HEK293 (cell line): Measurements from ENCODE around the gene PACRG.

ENCODE experiments used
- CTCF ChIA-PET: fragments of 350-600 bp; formaldehyde crosslinking; extraction: SDS; loops from one replicate; lab custom pipeline; 2021; ENCODE audit warnings: antibody characterized with exemption; lab: Yijun Ruan, JAX
- POLR2A ChIA-PET: fragments of 300-600 bp; formaldehyde crosslinking; extraction: SDS; loops from one replicate; lab custom pipeline; 2020; ENCODE audit warnings: antibody characterized with exemption, inconsistent platforms; lab: Yijun Ruan, JAX
- H3K27ac ChIP-seq: fragments of 200-500 bp; sonication (Bioruptor generic); 2 replicates; pipeline ENCODE4 v1.5.1; 2014; ENCODE audit warnings: low read depth, low read length, control low read depth, inconsistent platforms; ENCODE audit errors: extremely low read depth
- H3K36me3 ChIP-seq, 2 experiments: fragments of 200-500 bp in 1 of 2; sonication (Bioruptor generic) in 1 of 2; 1 replicate in 1 of 2; 2 replicates in 1 of 2; pipeline ENCODE4 v1.5.1; 2014 to 2017; ENCODE audit warnings: inconsistent platforms in 2 of 2, low read length in 2 of 2; ENCODE audit not compliant: control insufficient read depth in 2 of 2, insufficient read depth in 1 of 2
- H3K4me1 ChIP-seq: fragments of 200-500 bp; sonication (Bioruptor generic); 2 replicates; pipeline ENCODE4 v1.5.1; 2014; ENCODE audit warnings: mild to moderate bottlenecking, low read length, inconsistent platforms; ENCODE audit not compliant: control insufficient read depth, insufficient read depth
- H3K4me3 ChIP-seq: 2 replicates; pipeline ENCODE4 v1.5.1; 2011; ENCODE audit warnings: low read depth, mild to moderate bottlenecking, control low read depth, low read length, moderate library complexity
- H3K9me3 ChIP-seq: fragments of 200-500 bp; sonication (Bioruptor generic); 2 replicates; pipeline ENCODE4 v1.5.1; 2014; ENCODE audit warnings: low read depth, low read length, inconsistent platforms; ENCODE audit not compliant: control insufficient read depth, insufficient read depth
- BCL6B ChIP-seq: fragments of 450-650 bp; formaldehyde crosslinking; IDR thresholded peaks from 2 replicates; pipeline ENCODE4 v1.5.1; 2017; ENCODE audit warnings: missing biosample characterization, missing genetic modification characterization
- CTCF ChIP-seq: fragments of 450-650 bp; formaldehyde crosslinking; IDR thresholded peaks from 2 replicates; pipeline ENCODE4 v1.5.1; 2016; ENCODE audit warnings: missing biosample characterization, missing genetic modification characterization
- GLI2 ChIP-seq: fragments of 450-650 bp; formaldehyde crosslinking; IDR thresholded peaks from 2 replicates; pipeline ENCODE4; 2017; ENCODE audit warnings: missing biosample characterization, missing genetic modification characterization, low read depth, borderline replicate concordance
- HIC1 ChIP-seq: fragments of 450-650 bp; formaldehyde crosslinking; IDR thresholded peaks from 2 replicates; pipeline ENCODE4 v1.5.1; 2016; ENCODE audit warnings: missing biosample characterization, missing genetic modification characterization
- HOXA7 ChIP-seq: sonication (generic); formaldehyde crosslinking; IDR thresholded peaks from 2 replicates; pipeline ENCODE4 v1.8.1; 2022; ENCODE audit warnings: missing genetic modification reagents, borderline replicate concordance
- PRDM10 ChIP-seq: fragments of 450-650 bp; formaldehyde crosslinking; IDR thresholded peaks from 2 replicates; pipeline ENCODE4 v1.5.1; 2016; ENCODE audit warnings: missing biosample characterization, missing genetic modification characterization
- RBAK ChIP-seq: fragments of 450-650 bp; formaldehyde crosslinking; IDR thresholded peaks from 2 replicates; pipeline ENCODE4 v1.5.1; 2016; ENCODE audit warnings: missing biosample characterization, missing genetic modification characterization
- SCRT1 ChIP-seq: fragments of 450-650 bp; formaldehyde crosslinking; IDR thresholded peaks from 2 replicates; pipeline ENCODE4 v1.5.1; 2016; ENCODE audit warnings: missing biosample characterization, missing genetic modification characterization, borderline replicate concordance
- TRIM28 ChIP-seq: IDR thresholded peaks from 2 replicates; pipeline ENCODE4 v1.6.1; 2011; ENCODE audit warnings: low read length, control low read depth, borderline replicate concordance
- ZBTB11 ChIP-seq: fragments of 450-650 bp; formaldehyde crosslinking; conservative IDR thresholded peaks from 2 replicates; pipeline ENCODE4 v1.5.1; 2016; ENCODE audit warnings: low read depth, missing biosample characterization, missing genetic modification characterization
- ZNF132 ChIP-seq: fragments of 450-650 bp; formaldehyde crosslinking; IDR thresholded peaks from 2 replicates; pipeline ENCODE4 v1.5.1; 2017; ENCODE audit warnings: missing biosample characterization, missing genetic modification characterization, borderline replicate concordance
- ZNF140 ChIP-seq: fragments of 450-650 bp; formaldehyde crosslinking; IDR thresholded peaks from 2 replicates; pipeline ENCODE4 v1.5.1; 2016; ENCODE audit warnings: missing biosample characterization, missing genetic modification characterization
- ZNF239 ChIP-seq: fragments of 450-650 bp; formaldehyde crosslinking; IDR thresholded peaks from 2 replicates; pipeline ENCODE4 v1.5.1; 2016; ENCODE audit warnings: missing biosample characterization, missing genetic modification characterization
- ZNF335 ChIP-seq: fragments of 450-650 bp; formaldehyde crosslinking; conservative IDR thresholded peaks from 2 replicates; pipeline ENCODE4 v1.5.1; 2016; ENCODE audit warnings: missing biosample characterization, missing genetic modification characterization
- ZNF341 ChIP-seq: fragments of 450-650 bp; formaldehyde crosslinking; IDR thresholded peaks from 2 replicates; pipeline ENCODE4; 2016; ENCODE audit warnings: low read depth, missing biosample characterization, missing genetic modification characterization
- ZNF366 ChIP-seq: fragments of 450-650 bp; formaldehyde crosslinking; conservative IDR thresholded peaks from 2 replicates; pipeline ENCODE4 v1.5.1; 2016; ENCODE audit warnings: missing biosample characterization, missing genetic modification characterization
- ZNF37A ChIP-seq: fragments of 450-650 bp; IDR thresholded peaks from 2 replicates; pipeline ENCODE4 v1.5.1; 2018; ENCODE audit warnings: missing biosample characterization, missing genetic modification characterization
- ZNF416 ChIP-seq: fragments of 450-650 bp; formaldehyde crosslinking; IDR thresholded peaks from 2 replicates; pipeline ENCODE4 v1.5.1; 2016; ENCODE audit warnings: missing biosample characterization, missing genetic modification characterization
- ZNF423 ChIP-seq: fragments of 450-650 bp; formaldehyde crosslinking; IDR thresholded peaks from 2 replicates; pipeline ENCODE4 v1.5.1; 2016; ENCODE audit warnings: missing biosample characterization, missing genetic modification characterization
- ZNF473 ChIP-seq: fragments of 450-650 bp; formaldehyde crosslinking; IDR thresholded peaks from 2 replicates; pipeline ENCODE4 v1.5.1; 2017; ENCODE audit warnings: missing biosample characterization, missing genetic modification characterization
- ZNF600 ChIP-seq: fragments of 450-650 bp; formaldehyde crosslinking; IDR thresholded peaks from 2 replicates; pipeline ENCODE4 v1.5.1; 2016; ENCODE audit warnings: missing biosample characterization, missing genetic modification characterization
- ZNF792 ChIP-seq: fragments of 450-650 bp; formaldehyde crosslinking; IDR thresholded peaks from 2 replicates; pipeline ENCODE4 v1.5.1; 2016; ENCODE audit warnings: missing biosample characterization, missing genetic modification characterization
- ZNF830 ChIP-seq: fragments of 450-650 bp; IDR thresholded peaks from 2 replicates; pipeline ENCODE4 v1.5.0; 2018; ENCODE audit warnings: missing biosample characterization, missing genetic modification characterization, low read depth, mild to moderate bottlenecking, moderate library complexity

The PACRG gene

GRCh38 chr6:163345931-163346330 is 618.2 kb downstream of the PACRG start (continued):
- no peak for TF ChIP-seq ZNF416 (tag by site-specific recombination)
- TF ChIP-seq ZNF335 (tag by site-specific recombination), result no peak
- TF ChIP-seq RBAK (tag by site-specific recombination), result no peak
- TF ChIP-seq ZBTB11 (tag by site-specific recombination), result no peak

- H3K4me1 ChIP-seq, result no peaks in the 10 kb centered on the region
Observed at GRCh38 chr6:163346497-163346961, 618.8 kb downstream of the PACRG start.

More at GRCh38 chr6:163346497-163346961, 618.8 kb downstream of the PACRG start:
- H3K36me3 ChIP-seq, result no peaks in the 10 kb centered on the region
- no peaks in the 10 kb centered on the region for H3K9me3 ChIP-seq
- TF ChIP-seq HOXA7, result no peak
- no peak for TF ChIP-seq ZNF473 (tag by site-specific recombination)
- TF ChIP-seq ZNF423 (tag by site-specific recombination), result no peak
- TF ChIP-seq ZNF341, result no peak
- TF ChIP-seq ZNF830 (tag by site-specific recombination), result no peak
- TF ChIP-seq ZNF132 (tag by site-specific recombination), result no peak
- no peak for TF ChIP-seq SCRT1 (tag by site-specific recombination)
- TF ChIP-seq PRDM10, result no peak
- TF ChIP-seq GLI2 (tag by site-specific recombination), result no peak
- no peak for TF ChIP-seq HIC1 (tag by site-specific recombination)
- TF ChIP-seq ZNF600 (tag by site-specific recombination), result no peak
- no peak for TF ChIP-seq TRIM28
- no peak for TF ChIP-seq ZNF239
- TF ChIP-seq ZNF366 (tag by site-specific recombination), result no peak
- TF ChIP-seq CTCF (tag by site-specific recombination), result no peak
- TF ChIP-seq BCL6B, result no peak
- TF ChIP-seq ZNF37A (tag by site-specific recombination), result no peak
- TF ChIP-seq ZNF792 (tag by site-specific recombination), result no peak
- TF ChIP-seq ZNF140 (tag by site-specific recombination), result no peak
- POLR2A ChIA-PET, result no interaction called here
- CTCF ChIA-PET, result interaction anchor here (1.0 kb wide), 1 partner anchor 15 kb away, joined by 3 read pairs; no protein-coding TSS in a partner anchor
- H3K4me3 ChIP-seq, result no peak overlapping the region
- H3K27ac ChIP-seq, result no peak overlapping the region
